ENCODE measurements around the gene DENND1A.

The DENND1A gene

GRCh38 chr9:123608104-123608503 is 321.8 kb downstream of the DENND1A start:
- Mint-ChIP-seq H3K9me3 (no peaks in the 10 kb centered on the region), H3K4me1 (peaks cover 32% of the 10 kb centered on the region)

GRCh38 chr9:123607479-123607878 is 322.4 kb downstream of the DENND1A start:
- Mint-ChIP-seq H3K9me3 (no peaks in the 10 kb centered on the region), H3K36me3 (ENCODE audit: low read depth) (no peaks in the 10 kb centered on the region), H3K27ac (peak overlapping the region; percentile 15), H3K27me3 (ENCODE audit: low read depth, poor library complexity) (no peaks in the 10 kb centered on the region), H3K4me1 (peaks cover 32% of the 10 kb centered on the region), H3K4me3 (no peak overlapping the region)
- no peak for TF ChIP-seq CTCF (IDR thresholded peaks at IDR 0.05)
- DNase-seq, result no peak

More at GRCh38 chr9:123608104-123608503, 321.8 kb downstream of the DENND1A start:
- Mint-ChIP-seq H3K27ac (no peak overlapping the region), H3K27me3 (ENCODE audit: low read depth, poor library complexity) (no peaks in the 10 kb centered on the region), H3K36me3 (ENCODE audit: low read depth) (no peaks in the 10 kb centered on the region), H3K4me3 (no peak overlapping the region)
- DNase-seq, result no peak
- no peak for TF ChIP-seq CTCF (IDR thresholded peaks at IDR 0.05)

DNA sequence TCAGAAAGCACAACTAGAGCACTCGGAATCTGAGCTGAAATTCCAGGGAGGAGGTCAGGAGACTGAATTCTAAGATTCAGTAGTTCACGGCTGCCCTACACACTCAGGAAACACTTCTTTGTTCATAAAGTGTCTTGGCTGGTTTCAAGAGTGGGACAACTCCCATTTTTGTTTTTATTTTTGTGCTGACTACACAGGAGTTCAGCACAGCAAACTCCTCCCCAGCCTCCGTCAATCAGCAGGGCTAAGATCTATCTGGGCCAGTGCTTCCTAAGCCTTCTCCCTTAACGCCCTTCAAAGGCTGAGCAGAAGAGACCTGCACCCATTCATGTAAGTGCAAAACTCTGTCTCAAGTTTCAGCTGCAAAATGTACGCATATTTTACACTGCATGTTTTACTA is 323.8 kb downstream of the DENND1A start:
- no peak for DNase-seq
- H3K27me3 Mint-ChIP-seq (ENCODE audit: low read depth, poor library complexity), result no peaks in the 10 kb centered on the region
- H3K27ac Mint-ChIP-seq, result no peak overlapping the region
- no peaks in the 10 kb centered on the region for H3K36me3 Mint-ChIP-seq (ENCODE audit: low read depth)
- no peak overlapping the region for H3K4me3 Mint-ChIP-seq
- H3K4me1 Mint-ChIP-seq, result peaks cover 32% of the 10 kb centered on the region
- no peaks in the 10 kb centered on the region for H3K9me3 Mint-ChIP-seq
- no peak for TF ChIP-seq CTCF (IDR thresholded peaks at IDR 0.05)

DNA sequence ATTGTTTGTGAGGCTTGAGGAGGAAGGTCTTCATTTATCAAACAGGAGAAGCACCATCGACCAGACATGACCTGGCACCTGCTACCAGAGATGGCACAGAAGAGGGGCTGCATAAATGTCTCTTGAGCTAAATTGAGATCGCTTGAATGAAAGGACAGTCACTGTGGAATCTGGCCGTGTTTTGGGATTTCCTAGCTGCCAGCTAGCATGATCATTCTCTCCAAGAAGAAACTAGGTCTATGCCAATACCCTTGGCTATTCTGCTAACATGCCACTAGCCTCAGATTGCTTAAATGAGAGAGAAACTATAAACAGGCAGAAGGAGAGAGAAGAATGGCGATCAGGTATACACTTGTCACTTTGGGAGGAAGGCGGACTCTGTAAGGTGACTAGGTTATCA is 324.6 kb downstream of the DENND1A start:
- no peak overlapping the region for H3K27ac Mint-ChIP-seq
- H3K27me3 Mint-ChIP-seq (ENCODE audit: low read depth, poor library complexity), result no peaks in the 10 kb centered on the region
- H3K4me1 Mint-ChIP-seq, result peaks cover 32% of the 10 kb centered on the region
- DNase-seq, result no peak
- no peaks in the 10 kb centered on the region for H3K9me3 Mint-ChIP-seq
- no peak for TF ChIP-seq CTCF (IDR thresholded peaks at IDR 0.05)
- H3K36me3 Mint-ChIP-seq (ENCODE audit: low read depth), result no peaks in the 10 kb centered on the region
- H3K4me3 Mint-ChIP-seq, result no peak overlapping the region

GRCh38 chr9:123604861-123605260 is 325.1 kb downstream of the DENND1A start:
- no peak overlapping the region for H3K4me3 Mint-ChIP-seq
- no peak overlapping the region for H3K27ac Mint-ChIP-seq
- H3K27me3 Mint-ChIP-seq (ENCODE audit: low read depth, poor library complexity), result no peaks in the 10 kb centered on the region

More at GRCh38 chr9:123604861-123605260, 325.1 kb downstream of the DENND1A start:
- TF ChIP-seq CTCF (IDR thresholded peaks at IDR 0.05), result no peak
- Mint-ChIP-seq H3K9me3 (no peaks in the 10 kb centered on the region), H3K4me1 (peaks cover 35% of the 10 kb centered on the region), H3K36me3 (ENCODE audit: low read depth) (no peaks in the 10 kb centered on the region)
- DNase-seq, result no peak
